Loucy (cell line): ENCODE measurements around the gene KSR2.

ENCODE experiments used
- CTCF ChIP-seq: fragments of 200-600 bp; sonication (generic); conservative IDR thresholded peaks from 2 replicates; pipeline ENCODE4 v1.5.1; 2014; ENCODE audit warnings: mild to moderate bottlenecking, antibody characterized with exemption, low read length
- EZH2phosphoT487 ChIP-seq: fragments of 200-600 bp; IDR thresholded peaks from 2 replicates; pipeline ENCODE4 v1.6.1; 2018; ENCODE audit warnings: antibody characterized with exemption, mild to moderate bottlenecking, moderate library complexity, borderline replicate concordance

- TF ChIP-seq CTCF (no peak), EZH2phosphoT487 (no peak)
Observed at GRCh38 chr12:117818400-117818799, 150.4 kb downstream of the KSR2 start.
